HG02678 (cell line): ENCODE measurements around the gene STARD6.
A peak's percentile ranks its signal among the peaks of the same experiment; 100 is the strongest.
"Not testable (repeated sequence)": the region's sequence is repeated elsewhere in the genome, so short reads cannot be mapped to it uniquely, and the experiment has no call there.

Experiments used
- ATAC-seq: cut with Tn5 transposase; IDR thresholded peaks from one replicate; pipeline ENCODE4 v1.9.1; 2021; ENCODE audit warnings: mild to moderate bottlenecking, moderate library complexity; ENCODE audit not compliant: unreplicated experiment

STARD6 gene, protein sequence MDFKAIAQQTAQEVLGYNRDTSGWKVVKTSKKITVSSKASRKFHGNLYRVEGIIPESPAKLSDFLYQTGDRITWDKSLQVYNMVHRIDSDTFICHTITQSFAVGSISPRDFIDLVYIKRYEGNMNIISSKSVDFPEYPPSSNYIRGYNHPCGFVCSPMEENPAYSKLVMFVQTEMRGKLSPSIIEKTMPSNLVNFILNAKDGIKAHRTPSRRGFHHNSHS

DNA sequence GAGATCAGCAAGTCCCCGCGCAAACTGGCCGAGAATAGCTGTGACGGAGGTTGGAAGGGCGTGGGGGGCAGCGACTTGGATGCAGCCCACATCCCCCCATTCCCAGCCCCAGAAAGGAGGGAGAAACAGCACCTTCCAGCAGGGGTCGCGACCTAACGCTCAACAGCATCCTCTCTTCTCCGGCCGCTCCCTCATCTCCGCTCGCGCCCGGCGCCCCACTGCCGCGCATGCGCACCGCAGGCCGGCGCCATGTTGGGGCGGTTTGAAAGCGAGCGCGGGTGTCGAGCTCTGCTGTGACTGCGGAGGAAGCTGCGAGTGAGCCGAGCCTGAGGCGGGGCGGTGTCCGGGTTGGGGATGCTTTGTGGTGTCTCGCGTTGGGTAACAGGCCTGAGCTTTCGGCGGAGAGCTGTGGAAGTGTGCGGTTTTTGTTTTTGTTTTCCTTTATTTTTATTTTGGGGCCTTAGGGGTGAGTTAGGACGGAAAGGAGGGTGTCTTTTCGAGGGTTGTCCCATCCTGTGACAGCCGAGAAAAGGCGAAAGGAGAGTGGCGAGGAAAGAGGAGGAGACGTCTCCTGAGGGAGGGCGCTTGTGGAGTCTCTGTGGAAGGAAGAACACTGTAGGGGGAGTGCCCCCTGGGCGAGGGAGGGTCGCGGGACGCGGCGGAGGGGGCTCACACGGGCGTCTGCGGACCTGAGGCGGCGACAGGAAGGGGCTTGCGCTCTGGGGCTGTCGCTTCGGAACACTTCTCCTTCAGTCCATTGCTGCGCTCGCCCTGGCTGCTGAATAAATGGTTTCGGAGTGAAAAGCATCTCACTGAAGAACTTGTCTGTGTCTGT, at the start of gene STARD6, which contains the start of gene C18orf54:
TSS of gene STARD6 (minus strand) at position 199 of the 835 bp plus-strand sequence. CDS start 3,285 bp downstream, outside the sequence.
TSS of gene C18orf54 (plus strand) at position 247 of the 835 bp plus-strand sequence. CDS start 2,667 bp downstream, outside the sequence.
- peak; percentile 94 for ATAC-seq

- ATAC-seq = no peak
Measured at GRCh38 chr18:54405290-54405689, 47.6 kb upstream of the STARD6 start.

GRCh38 chr18:54396760-54397159, 39.1 kb upstream of the STARD6 start:
- no peak for ATAC-seq

DNA sequence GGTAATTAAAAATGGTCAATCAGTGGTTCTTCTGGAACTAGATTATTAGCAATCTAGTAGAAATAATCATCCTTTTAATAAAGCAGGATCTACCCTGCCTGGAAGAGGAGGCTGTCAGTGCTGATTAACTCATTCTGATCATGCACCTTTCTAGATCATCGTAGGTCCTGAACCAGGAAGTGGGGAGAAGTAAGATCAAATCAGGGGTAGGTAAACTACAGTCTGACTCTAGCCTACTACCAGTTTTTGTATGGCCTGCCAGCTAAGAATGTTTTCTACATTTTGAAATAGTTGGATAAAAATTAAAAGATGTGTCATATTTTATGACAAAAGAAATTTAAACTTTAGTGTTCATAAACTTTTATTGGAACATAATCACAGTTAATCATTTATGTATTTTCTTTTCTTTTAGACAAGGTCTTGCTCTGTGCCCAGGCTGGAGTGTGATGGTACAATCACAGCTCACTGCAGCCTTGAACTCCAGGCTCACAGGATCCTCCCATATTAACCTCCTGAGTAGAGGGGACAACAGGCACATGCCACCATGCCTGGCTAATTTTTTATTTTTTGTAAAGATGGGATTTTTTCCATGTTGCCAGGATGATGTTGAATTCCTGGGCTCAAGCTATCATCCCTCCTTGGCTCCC, 36.1 kb upstream of the STARD6 start:
- no peak for ATAC-seq

- ATAC-seq = peak; percentile 63
Measured at GRCh38 chr18:54392543-54393023, 34.9 kb upstream of the STARD6 start.

GRCh38 chr18:54390838-54391237, 33.2 kb upstream of the STARD6 start:
- ATAC-seq = no peak

GRCh38 chr18:54389143-54389505, 31.5 kb upstream of the STARD6 start:
- ATAC-seq = peak; percentile 4

- ATAC-seq = peak; percentile 90
Measured at GRCh38 chr18:54388203-54389142, 30.8 kb upstream of the STARD6 start.

- no peak for ATAC-seq
Measured at GRCh38 chr18:54387631-54388030, 30.0 kb upstream of the STARD6 start.

- not testable (repeated sequence) for ATAC-seq
Measured at GRCh38 chr18:54386800-54387495, 29.3 kb upstream of the STARD6 start.

DNA sequence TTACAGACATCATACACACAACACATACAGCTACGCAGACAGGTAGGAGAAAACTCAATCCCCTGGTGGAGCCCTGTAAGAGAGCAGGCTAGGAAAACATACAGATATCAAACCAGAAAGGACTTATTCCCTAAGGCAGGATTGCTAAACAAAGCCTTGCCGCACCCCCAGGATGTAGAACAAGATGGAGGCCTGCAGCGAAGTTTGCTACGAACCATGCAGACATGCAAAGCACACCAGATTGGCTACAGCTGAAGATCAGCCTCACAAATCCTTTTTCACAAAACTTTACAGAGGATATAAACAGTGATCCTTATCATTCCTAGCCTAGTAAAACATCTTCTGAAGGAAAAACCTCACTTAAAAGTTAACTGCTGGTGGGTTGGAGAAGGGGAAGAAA, 28.4 kb upstream of the STARD6 start:
- no peak for ATAC-seq

DNA sequence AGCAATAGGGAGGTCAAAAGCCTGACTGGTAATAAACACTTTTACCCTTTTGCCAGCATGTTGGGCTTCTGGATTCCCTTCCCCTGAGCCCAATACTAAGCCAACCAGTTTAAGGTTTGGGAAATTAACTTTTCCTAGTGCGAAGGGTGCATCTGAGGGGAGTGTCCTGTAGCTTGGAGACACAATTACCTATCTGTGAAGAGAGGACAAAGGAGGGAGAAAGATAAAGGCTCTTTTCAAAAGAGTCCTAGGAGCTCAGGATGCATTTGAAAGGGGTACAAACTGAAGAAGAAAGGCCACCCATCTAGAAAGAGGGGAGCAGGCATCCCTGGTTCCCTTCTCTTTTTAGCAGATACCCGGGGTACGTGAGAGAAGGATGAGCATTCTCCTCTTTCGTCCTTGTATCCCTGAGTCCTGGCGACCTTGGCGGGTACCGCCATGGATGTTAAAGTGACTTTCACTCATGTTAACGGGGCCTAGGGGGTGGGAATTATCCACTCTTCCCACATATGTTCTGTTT, 25.1 kb upstream of the STARD6 start:
- ATAC-seq = no peak

GRCh38 chr18:54382076-54382475, 24.4 kb upstream of the STARD6 start:
- ATAC-seq = no peak

- no peak for ATAC-seq
Measured at GRCh38 chr18:54381640-54382039, 24.0 kb upstream of the STARD6 start.

GRCh38 chr18:54378057-54378456, 20.4 kb upstream of the STARD6 start:
- no peak for ATAC-seq

DNA sequence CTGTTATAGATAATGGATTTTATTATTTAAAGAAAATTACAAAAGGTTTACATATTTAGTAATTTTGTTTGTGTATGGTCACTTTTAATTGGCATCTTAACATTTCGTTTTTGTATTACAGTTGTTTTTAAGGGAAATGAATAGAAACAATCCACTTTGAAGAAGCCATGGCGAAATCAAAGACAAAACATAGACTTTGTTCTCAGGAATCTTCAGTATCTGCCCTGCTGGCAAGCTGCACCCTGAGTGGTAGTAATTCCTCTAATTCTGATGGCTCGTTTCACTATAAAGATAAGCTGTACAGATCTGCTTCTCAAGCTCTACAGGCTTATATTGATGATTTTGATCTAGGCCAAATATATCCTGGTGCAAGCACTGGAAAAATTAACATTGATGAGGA, 2.7 kb upstream of the STARD6 start:
- no peak for ATAC-seq

DNA sequence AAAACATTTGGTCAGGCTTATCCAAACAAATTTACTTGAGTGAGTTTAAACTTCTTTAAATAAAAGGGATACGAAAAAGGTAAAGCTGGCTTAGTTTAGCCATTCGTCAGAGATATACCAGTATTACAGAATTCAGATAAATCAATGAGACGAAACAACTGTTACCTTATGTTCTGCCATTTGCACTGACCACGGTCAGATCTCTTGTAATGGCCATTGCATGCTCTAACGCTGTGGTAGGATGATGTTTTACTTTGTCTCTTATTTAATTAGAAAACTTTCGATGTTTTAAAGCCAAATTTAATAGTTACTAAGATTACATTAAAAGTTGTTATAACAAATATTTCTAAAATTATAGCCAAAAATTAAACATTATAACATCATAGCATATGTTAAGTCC, 1.6 kb upstream of the STARD6 start:
- ATAC-seq = no peak

GRCh38 chr18:54358495-54359040, 910 bp upstream of the STARD6 start:
- ATAC-seq = peak; percentile 9

- ATAC-seq = peak; percentile 45
Measured at GRCh38 chr18:54357082-54357659, 487 bp downstream of the STARD6 start.
